Measurements from ENCODE around the gene DDX47. TPM values are rescaled to one million over a fixed set of nuclear protein-coding genes. Genes with fewer than 3 reads are reported as not detected.

The DDX47 gene
- total RNA-seq, 4 donors from 2014 or later = 75.5 to 94.2 (median 81.8) TPM

- no peaks in the 10 kb centered on the region for H3K9me3 ChIP-seq
- H3K4me1 ChIP-seq = no peaks in the 10 kb centered on the region
- no peaks in the 10 kb centered on the region for H3K36me3 ChIP-seq
- no peak overlapping the region for H3K27ac ChIP-seq
- no peak for DNase-seq
- no peak for TF ChIP-seq POLR2A (IDR thresholded peaks at IDR 0.05)
- TF ChIP-seq CTCF (IDR thresholded peaks at IDR 0.05) = no peak
- intact Hi-C loops (cut with DNase I) = no loop called here
- no peak overlapping the region for H3K4me3 ChIP-seq (replicated peaks in 1 of 3)
- WGBS, 2 donors = 75 to 96% methylated on average over 3 of the region's 3 CpGs
- no peaks in the 10 kb centered on the region for H3K27me3 ChIP-seq
Observed at GRCh38 chr12:12868477-12869235, 55.5 kb downstream of the DDX47 start.

GRCh38 chr12:12870465-12870864 is 57.3 kb downstream of the DDX47 start:
- Histone ChIP-seq H3K9me3 (no peaks in the 10 kb centered on the region), H3K27me3 (no peaks in the 10 kb centered on the region), H3K4me1 (no peaks in the 10 kb centered on the region), H3K4me3 (replicated peaks in 1 of 3) (no peak overlapping the region), H3K36me3 (no peaks in the 10 kb centered on the region), H3K27ac (no peak overlapping the region)
- DNase-seq = no peak
- WGBS, 2 donors = 89 to 90% methylated on average over 7 of the region's 7 CpGs
- intact Hi-C loops (cut with DNase I) = no loop called here
- TF ChIP-seq CTCF (IDR thresholded peaks at IDR 0.05) = no peak

DNA sequence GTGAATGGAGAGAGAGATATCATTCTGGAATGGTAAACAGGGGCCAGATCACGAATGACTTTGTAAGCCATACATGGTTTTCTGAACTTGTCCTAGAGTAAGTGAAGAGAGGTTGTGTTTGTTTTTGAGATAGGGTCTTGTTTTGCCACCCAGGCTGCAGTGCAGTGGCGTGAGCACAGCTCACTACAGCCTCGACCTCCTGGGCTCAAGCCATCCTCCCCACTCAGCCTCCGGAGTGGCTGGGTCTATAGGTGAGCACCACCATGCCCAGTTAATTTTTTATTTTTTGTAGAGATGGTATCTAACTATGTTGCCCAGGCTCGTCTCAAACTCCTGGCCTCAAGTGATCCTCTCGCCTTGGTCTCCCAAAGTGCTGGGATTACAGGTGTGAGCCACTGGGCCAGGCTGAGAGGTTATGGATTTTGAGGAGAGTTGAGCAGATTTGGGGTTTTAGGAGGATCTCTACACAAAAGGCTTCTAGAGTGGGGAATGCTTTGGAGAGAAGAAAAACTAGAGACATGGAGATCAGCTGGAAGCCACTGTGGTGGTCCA is 58.5 kb downstream of the DDX47 start:
- Histone ChIP-seq H3K36me3 (no peaks in the 10 kb centered on the region), H3K9me3 (no peaks in the 10 kb centered on the region), H3K27me3 (no peaks in the 10 kb centered on the region), H3K27ac (no peak overlapping the region), H3K4me3 (replicated peaks in 1 of 3) (no peak overlapping the region), H3K4me1 (no peaks in the 10 kb centered on the region)
- DNase-seq = no peak
- 94 to 95% methylated on average over 6 of the region's 6 CpGs for WGBS, 2 donors
- TF ChIP-seq CTCF (IDR thresholded peaks at IDR 0.05) (no peak), POLR2A (IDR thresholded peaks at IDR 0.05) (no peak)
- intact Hi-C loops (cut with DNase I) = no loop called here

- Histone ChIP-seq H3K27me3 (no peaks in the 10 kb centered on the region), H3K9me3 (no peaks in the 10 kb centered on the region), H3K4me3 (replicated peaks in 1 of 3) (no peak overlapping the region), H3K27ac (no peak overlapping the region), H3K4me1 (no peaks in the 10 kb centered on the region), H3K36me3 (no peaks in the 10 kb centered on the region)
- TF ChIP-seq POLR2A (IDR thresholded peaks at IDR 0.05) (no peak), CTCF (IDR thresholded peaks at IDR 0.05) (no peak)
- DNase-seq = no peak
- WGBS, 2 donors = 74 to 78% methylated on average over 8 to 9 of the region's 10 CpGs
- intact Hi-C loops (cut with DNase I) = no loop called here
Observed at GRCh38 chr12:12872139-12872933, 59.2 kb downstream of the DDX47 start.

- no peak for DNase-seq
- intact Hi-C loops (cut with DNase I) = no loop called here
- TF ChIP-seq POLR2A (IDR thresholded peaks at IDR 0.05) = no peak
- TF ChIP-seq CTCF (IDR thresholded peaks at IDR 0.05) = no peak
- WGBS, 2 donors = 83 to 98% methylated on average over 2 of the region's 2 CpGs
- H3K27ac ChIP-seq = no peak overlapping the region
- H3K4me3 ChIP-seq (replicated peaks in 1 of 3) = no peak overlapping the region
- no peaks in the 10 kb centered on the region for H3K4me1 ChIP-seq
- no peaks in the 10 kb centered on the region for H3K36me3 ChIP-seq
- H3K27me3 ChIP-seq = no peaks in the 10 kb centered on the region
- H3K9me3 ChIP-seq = no peaks in the 10 kb centered on the region
Observed at GRCh38 chr12:12872934-12873275, 59.8 kb downstream of the DDX47 start.
